Skeletal muscle cell (primary cell): ENCODE results near the gene C5.
"Not testable (repeated sequence)": the region's sequence is repeated elsewhere in the genome, so short reads cannot be mapped to it uniquely, and the experiment has no call there.

Source experiments
- DNase-seq: peaks from one replicate; pipeline ENCODE4 v3.0.0-alpha.2; 2010; ENCODE audit warnings: low read depth
- H3K4me3 ChIP-seq: 2 replicates; pipeline ENCODE4 v1.5.1; 2011; ENCODE audit warnings: low read depth, mild to moderate bottlenecking, control low read depth, low read length, moderate library complexity

The C5 gene

GRCh38 chr9:121055642-121056143 lies 5.6 kb upstream of the C5 start:
- no peak overlapping the region for H3K4me3 ChIP-seq
- no peak for DNase-seq

- DNase-seq, result no peak
- H3K4me3 ChIP-seq, result no peak overlapping the region
These were observed 3.5 kb upstream of the C5 start for GRCh38 chr9:121053544-121053943.

DNA sequence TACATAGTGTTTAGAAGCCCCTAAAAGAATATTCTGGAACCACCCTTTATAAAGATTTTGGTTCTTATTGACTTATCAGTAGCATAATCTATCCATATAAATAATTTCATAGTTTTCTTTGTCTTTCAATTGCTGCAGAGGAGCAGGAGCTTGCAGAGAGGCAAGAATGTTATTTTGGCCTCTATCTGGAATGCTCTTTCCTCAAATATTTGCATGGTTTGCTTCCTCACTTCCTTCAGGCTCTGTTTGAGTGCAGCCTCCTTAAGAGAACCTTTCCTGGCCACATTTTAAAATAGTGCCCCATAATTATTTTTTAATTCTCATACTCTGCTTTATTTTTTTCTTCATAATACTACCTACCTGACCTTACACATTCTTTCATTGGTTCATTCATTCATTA lies 1.5 kb downstream of the C5 start:
- DNase-seq, result no peak
- H3K4me3 ChIP-seq, result no peak overlapping the region

GRCh38 chr9:121048175-121048574 lies 1.9 kb downstream of the C5 start:
- no peak for DNase-seq
- no peak overlapping the region for H3K4me3 ChIP-seq

DNA sequence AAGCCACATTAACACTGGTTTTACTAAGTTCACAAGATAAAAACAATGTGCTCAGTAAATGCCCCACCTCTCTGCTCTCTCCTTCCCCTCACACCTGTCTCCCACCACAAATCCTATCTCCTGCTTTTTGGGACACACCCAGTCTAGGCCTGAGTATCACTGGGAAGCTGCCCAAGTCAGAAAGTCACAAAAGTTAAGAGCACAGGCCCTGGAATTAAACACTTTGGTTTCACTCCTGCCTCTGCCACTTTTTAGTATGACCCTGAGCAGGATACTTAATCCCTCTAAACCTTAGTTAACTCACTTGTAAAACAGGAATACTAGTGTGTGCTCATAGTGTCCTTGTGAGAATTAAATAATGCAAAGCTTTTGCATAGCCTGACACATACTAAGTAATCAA lies 11.3 kb downstream of the C5 start:
- H3K4me3 ChIP-seq, result no peak overlapping the region
- DNase-seq, result no peak

DNA sequence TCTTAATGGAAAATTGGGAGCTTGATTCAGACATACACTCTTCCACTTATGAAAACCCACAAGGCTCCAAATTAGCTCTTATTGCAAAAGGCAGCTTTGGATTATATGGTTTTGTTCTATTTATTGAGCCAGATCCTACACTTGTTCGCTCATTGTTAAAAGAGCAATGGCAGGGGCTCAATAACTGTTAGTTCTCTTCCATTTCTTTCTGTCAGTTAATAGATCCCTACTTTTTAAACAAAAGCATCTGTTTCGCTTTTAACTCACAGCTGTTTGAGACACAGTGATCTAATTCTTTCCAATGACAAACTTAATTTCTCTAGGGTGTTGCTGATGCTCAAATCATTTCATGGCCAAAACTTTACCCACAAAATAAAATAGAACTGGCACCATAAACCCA lies 11.7 kb downstream of the C5 start:
- DNase-seq, result no peak
- no peak overlapping the region for H3K4me3 ChIP-seq

- not testable (repeated sequence) for DNase-seq, H3K4me3 ChIP-seq
These were observed 14.4 kb downstream of the C5 start for GRCh38 chr9:121035717-121036116.

- no peak overlapping the region for H3K4me3 ChIP-seq
- DNase-seq, result no peak
These were observed 15.5 kb downstream of the C5 start for GRCh38 chr9:121034529-121034928.

DNA sequence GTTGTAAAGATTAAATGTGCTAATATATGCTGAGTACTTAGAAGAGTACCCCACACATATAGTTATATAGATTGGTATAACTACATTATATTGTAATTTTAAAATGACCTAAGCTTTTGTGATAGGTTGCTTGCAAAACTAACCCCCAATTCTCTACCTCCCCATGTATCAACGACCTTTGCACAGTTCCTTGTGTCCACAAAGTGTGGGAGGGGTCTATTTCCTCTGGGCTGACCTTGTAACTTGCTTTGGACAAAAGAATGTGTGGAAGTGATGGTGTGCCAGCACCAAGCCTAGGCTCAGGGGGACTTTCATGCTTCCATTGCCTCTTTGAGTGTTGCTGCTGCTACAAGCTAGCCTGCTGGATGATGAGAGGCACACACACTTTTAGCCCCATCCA lies 20.6 kb downstream of the C5 start:
- DNase-seq, result no peak
- H3K4me3 ChIP-seq, result no peak overlapping the region

- DNase-seq, H3K4me3 ChIP-seq: not testable (repeated sequence)
These were observed 21.8 kb downstream of the C5 start for GRCh38 chr9:121028285-121028684.

- no peak for DNase-seq
- no peak overlapping the region for H3K4me3 ChIP-seq
These were observed 23.3 kb downstream of the C5 start for GRCh38 chr9:121026768-121027167.

GRCh38 chr9:121026260-121026691 lies 23.8 kb downstream of the C5 start:
- DNase-seq, result peak; percentile 14
- no peak overlapping the region for H3K4me3 ChIP-seq

DNA sequence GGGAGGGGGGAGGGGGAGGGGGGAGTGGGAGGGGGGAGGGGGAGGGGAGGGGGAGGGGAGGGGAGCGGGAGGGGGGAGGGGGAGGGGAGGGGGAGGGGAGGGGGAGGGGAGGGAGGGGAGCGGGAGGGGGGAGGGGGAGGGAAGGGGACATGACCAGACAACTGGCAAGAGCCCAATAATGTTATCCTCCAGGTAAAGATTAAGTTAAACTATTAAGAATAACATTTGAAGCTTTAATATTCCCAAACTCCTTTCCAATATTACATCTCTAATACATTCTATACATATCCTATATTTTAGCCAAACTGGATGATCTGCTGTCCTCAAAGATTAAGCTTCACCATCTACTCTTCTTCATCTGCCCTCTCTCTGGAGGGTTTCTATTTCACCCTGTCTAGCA lies 25.8 kb downstream of the C5 start:
- H3K4me3 ChIP-seq, result no peak overlapping the region
- no peak for DNase-seq

- no peak for DNase-seq
- no peak overlapping the region for H3K4me3 ChIP-seq
These were observed 27.0 kb downstream of the C5 start for GRCh38 chr9:121023064-121023463.

GRCh38 chr9:121021301-121021700 lies 28.8 kb downstream of the C5 start:
- peak; percentile 34 for DNase-seq
- no peak overlapping the region for H3K4me3 ChIP-seq

GRCh38 chr9:121019273-121019672 lies 30.8 kb downstream of the C5 start:
- DNase-seq, result no peak
- H3K4me3 ChIP-seq, result no peak overlapping the region

DNA sequence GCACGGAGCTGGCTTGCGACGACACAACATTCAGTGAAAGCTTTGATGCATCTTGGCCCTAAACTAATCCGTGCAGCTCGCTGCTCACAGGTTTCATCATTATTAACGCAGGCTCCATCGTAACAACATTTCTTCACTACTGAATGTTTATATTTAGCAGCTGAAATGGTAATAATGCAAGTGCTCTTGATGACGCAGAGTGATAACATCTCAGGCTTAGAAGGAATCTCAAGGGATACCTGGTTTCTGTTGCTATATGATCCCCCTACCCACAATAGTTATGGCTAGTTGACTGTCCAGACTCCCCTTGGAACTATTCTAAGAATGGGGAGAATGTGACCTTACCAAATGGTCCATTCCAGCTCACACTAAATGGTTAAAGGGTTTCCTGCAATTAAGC lies 36.2 kb downstream of the C5 start:
- no peak overlapping the region for H3K4me3 ChIP-seq
- no peak for DNase-seq

DNA sequence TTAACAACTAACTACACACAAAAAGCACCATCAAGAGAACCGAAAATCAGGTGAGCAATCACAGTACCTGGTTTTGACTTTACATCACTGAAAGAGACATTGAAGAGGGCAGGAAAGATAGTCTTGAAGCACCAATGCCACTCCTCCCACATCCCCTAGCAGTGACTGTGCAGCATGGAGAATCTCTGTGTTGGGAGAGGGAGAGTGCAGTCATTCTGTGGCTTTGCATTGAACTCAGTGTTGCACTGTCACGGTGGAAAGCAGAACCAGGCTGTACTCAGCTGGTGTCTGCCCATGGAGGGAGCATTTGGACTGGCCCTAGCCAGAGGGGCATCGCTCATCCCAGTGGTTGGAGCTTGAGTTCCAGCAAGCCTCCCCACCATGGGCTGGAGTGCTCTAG lies 40.4 kb downstream of the C5 start:
- no peak overlapping the region for H3K4me3 ChIP-seq
- no peak for DNase-seq

- DNase-seq, result no peak
- H3K4me3 ChIP-seq, result no peak overlapping the region
These were observed 50.8 kb downstream of the C5 start for GRCh38 chr9:120999317-120999716.

DNA sequence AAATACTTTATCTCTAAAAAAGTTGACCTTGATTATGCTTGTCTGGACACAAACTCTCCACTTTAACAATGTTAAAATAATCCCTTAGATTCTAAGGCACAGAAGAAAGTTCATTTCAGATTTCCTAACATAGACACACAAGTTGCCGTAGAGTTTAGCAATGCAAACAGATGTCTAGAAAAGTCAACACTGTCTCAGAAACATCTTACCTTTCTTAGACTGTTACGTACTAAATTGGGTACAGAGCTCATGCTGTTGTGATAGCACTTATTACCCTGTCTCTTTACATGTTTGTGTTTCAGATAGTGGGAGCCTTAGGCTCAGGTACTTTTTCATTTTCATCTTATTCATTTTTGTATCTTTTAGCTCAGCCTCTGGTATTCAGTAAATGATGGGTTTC lies 52.0 kb downstream of the C5 start:
- no peak overlapping the region for H3K4me3 ChIP-seq
- DNase-seq, result no peak

GRCh38 chr9:120997502-120997901 lies 52.6 kb downstream of the C5 start:
- no peak overlapping the region for H3K4me3 ChIP-seq
- no peak for DNase-seq

- DNase-seq, result no peak
These were observed 53.7 kb downstream of the C5 start for GRCh38 chr9:120996409-120996808.

More at GRCh38 chr9:120996409-120996808, 53.7 kb downstream of the C5 start:
- no peak overlapping the region for H3K4me3 ChIP-seq
